ENCODE measurements around the gene CEBPE. TPM values are rescaled to one million over a fixed set of nuclear protein-coding genes. Genes with fewer than 3 reads are reported as not detected.
A peak's percentile ranks its signal among the peaks of the same experiment; 100 is the strongest.
"Not testable (repeated sequence)": the region's sequence is repeated elsewhere in the genome, so short reads cannot be mapped to it uniquely, and the experiment has no call there.

The CEBPE gene
- total and polyA plus RNA-seq, 8 donors: 0.14 to 1.0 (median 0.23) TPM; not detected in 2

DNA sequence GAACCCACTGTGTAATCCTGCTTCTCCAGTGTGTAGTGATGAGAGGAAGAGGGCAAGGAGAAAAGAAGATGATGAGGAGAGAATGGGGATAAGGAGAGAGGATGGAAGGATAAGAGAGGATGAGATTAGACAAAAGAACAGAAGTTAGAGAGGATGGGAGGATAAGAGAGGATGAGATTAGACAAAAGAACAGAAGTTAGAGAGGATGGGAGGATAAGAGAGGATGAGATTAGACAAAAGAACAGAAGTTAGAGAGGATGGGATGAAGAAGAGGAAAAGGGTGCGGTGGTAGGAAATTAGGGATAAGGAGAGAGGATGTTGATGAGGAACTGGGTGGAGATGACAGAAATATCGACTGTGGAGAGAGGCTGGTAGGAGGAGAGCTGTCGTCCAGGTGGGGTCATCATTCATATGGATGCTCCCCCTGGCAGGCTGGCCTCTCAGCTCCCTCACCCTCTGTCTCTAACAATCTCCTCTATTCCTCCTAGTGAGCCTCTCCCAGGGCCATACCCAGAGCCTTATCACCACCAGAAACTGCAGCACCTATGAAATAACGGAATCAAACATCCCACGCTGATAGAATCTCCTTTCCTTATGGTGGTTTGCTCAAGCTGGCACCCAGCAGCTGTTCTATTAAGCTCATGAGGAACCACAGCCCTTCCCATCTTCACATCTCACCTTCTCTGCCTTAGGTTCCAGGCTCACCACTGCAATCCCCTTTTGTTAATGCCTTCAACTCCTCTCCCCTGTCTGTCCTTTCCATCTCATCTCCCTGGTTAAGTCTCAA lies 8.3 kb downstream of the CEBPE start:
- H3K36me3 ChIP-seq: no peaks in the 10 kb centered on the region
- peaks cover 8 to 33% of the 10 kb centered on the region in 2 donors for H3K4me1 ChIP-seq
- TF ChIP-seq, protein P1, sequence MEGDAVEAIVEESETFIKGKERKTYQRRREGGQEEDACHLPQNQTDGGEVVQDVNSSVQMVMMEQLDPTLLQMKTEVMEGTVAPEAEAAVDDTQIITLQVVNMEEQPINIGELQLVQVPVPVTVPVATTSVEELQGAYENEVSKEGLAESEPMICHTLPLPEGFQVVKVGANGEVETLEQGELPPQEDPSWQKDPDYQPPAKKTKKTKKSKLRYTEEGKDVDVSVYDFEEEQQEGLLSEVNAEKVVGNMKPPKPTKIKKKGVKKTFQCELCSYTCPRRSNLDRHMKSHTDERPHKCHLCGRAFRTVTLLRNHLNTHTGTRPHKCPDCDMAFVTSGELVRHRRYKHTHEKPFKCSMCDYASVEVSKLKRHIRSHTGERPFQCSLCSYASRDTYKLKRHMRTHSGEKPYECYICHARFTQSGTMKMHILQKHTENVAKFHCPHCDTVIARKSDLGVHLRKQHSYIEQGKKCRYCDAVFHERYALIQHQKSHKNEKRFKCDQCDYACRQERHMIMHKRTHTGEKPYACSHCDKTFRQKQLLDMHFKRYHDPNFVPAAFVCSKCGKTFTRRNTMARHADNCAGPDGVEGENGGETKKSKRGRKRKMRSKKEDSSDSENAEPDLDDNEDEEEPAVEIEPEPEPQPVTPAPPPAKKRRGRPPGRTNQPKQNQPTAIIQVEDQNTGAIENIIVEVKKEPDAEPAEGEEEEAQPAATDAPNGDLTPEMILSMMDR (IDR thresholded peaks at IDR 0.05): no peak
- no peak overlapping the region for H3K27ac ChIP-seq
- intact Hi-C loops (cut with DNase I): no loop called here
- H3K9me3 ChIP-seq: no peaks in the 10 kb centered on the region
- no peak for ATAC-seq
- H3K4me3 ChIP-seq: no peak overlapping the region
- DNase-seq: no peak
- H3K27me3 ChIP-seq: peaks cover 0 to 12% of the 10 kb centered on the region in 2 donors

DNA sequence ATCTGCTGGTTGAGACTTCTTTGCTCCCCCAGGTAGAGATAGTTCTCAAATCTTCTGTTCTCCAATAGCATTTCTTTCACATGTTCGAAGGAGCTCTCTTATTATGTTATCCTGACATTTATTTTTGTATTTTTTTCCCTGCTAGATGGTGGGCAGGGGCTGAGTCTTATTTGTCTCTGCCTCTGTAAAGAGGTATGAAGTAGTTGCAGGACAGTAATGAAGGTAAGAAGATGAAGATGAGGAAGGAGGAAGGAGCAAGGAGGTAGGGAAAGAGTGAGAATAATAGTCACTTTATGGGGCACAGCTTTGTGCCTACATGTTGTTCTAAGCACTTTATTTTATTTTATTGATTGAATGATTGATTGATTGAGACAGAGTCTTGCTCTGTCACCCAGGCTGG lies 9.3 kb downstream of the CEBPE start:
- TF ChIP-seq, protein P1 (IDR thresholded peaks at IDR 0.05): no peak
- H3K4me3 ChIP-seq: no peak overlapping the region
- peaks cover 2 to 26% of the 10 kb centered on the region in 2 donors for H3K4me1 ChIP-seq
- ATAC-seq: no peak
- no peak overlapping the region for H3K27ac ChIP-seq
- no peak for DNase-seq
- H3K36me3 ChIP-seq: no peaks in the 10 kb centered on the region
- no peaks in the 10 kb centered on the region for H3K9me3 ChIP-seq
- H3K27me3 ChIP-seq: peaks cover 0 to 12% of the 10 kb centered on the region in 2 donors
- intact Hi-C loops (cut with DNase I): loop anchor here in 1 of 2 donors (5.0 kb wide), 1 partner anchor 42 kb away; no protein-coding TSS in a partner anchor

DNA sequence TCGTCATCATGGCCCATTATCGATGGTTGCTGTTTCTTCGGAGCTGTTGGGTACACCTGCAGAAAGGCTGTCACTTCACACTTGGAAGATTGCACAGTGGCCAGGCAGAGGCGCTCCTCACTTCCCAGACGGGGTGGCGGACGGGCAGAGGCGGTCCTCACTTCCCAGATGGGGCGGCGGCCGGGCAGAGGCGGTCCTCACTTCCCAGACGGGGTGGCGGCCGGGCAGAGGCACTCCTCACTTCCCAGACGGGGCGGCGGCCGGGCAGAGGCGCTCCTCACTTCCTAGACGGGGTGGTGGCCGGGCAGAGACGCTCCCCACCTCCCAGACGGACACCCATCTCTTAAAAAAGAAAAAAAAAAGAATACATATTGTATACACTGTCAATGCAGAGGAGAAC lies 10.9 kb downstream of the CEBPE start:
- H3K36me3 ChIP-seq, ATAC-seq, H3K4me1 ChIP-seq, DNase-seq, H3K9me3 ChIP-seq, H3K4me3 ChIP-seq, H3K27ac ChIP-seq: not testable (repeated sequence)
- intact Hi-C loops (cut with DNase I): loop anchor here in 1 of 2 donors (5.0 kb wide), 1 partner anchor 41 kb away; no protein-coding TSS in a partner anchor
- H3K27me3 ChIP-seq: peaks cover 0 to 12% of the 10 kb centered on the region in 2 donors

DNA sequence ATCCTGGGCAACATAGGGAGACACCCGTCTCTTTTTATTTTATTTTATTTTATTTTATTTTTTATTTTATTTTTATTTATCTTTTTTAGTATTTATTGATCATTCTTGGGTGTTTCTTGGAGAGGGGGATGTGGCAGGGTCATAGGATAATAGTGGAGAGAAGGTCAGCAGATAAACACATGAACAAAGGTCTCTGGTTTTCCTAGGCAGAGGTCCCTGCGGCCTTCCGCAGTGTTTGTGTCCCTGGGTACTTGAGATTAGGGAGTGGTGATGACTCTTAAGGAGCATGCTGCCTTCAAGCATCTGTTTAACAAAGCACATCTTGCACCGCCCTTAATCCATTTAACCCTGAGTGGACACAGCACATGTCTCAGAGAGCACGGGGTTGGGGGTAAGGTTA lies 11.4 kb downstream of the CEBPE start:
- ATAC-seq: not testable (repeated sequence)

DNA sequence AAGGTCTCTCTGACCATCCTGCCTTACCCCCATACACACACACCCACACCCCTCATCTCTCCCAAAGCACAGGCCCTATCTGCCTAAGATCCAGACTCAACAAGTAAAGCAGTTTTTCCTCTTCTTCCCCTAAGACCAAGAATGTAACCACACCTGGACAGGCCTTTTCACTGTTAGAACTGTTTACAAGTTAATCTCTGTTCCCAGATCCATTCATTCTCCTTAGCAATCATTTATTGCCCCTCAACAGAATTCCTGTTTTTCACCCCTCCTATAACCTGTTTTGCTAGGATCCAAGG lies 12.4 kb downstream of the CEBPE start:
- TF ChIP-seq, protein P1 (IDR thresholded peaks at IDR 0.05): no peak
- Histone ChIP-seq H3K9me3 (no peaks in the 10 kb centered on the region), H3K4me1 (peaks cover 0 to 10% of the 10 kb centered on the region in 2 donors), H3K27me3 (peaks cover 0 to 11% of the 10 kb centered on the region in 2 donors), H3K36me3 (no peaks in the 10 kb centered on the region), H3K4me3 (no peak overlapping the region), H3K27ac (peak overlapping the region in 1 of 2 donors; percentile 8)
- DNase-seq (no peak), ATAC-seq (no peak)
- intact Hi-C loops (cut with DNase I): loop anchor here in 1 of 2 donors (5.0 kb wide), 1 partner anchor 39 kb away; no protein-coding TSS in a partner anchor

More for the DNA sequence above, 11.4 kb downstream of the CEBPE start:
- H3K27ac ChIP-seq, H3K36me3 ChIP-seq, H3K4me3 ChIP-seq, H3K4me1 ChIP-seq, DNase-seq, H3K9me3 ChIP-seq: not testable (repeated sequence)
- peaks cover 0 to 12% of the 10 kb centered on the region in 2 donors for H3K27me3 ChIP-seq
- intact Hi-C loops (cut with DNase I): loop anchor here in 1 of 2 donors (5.0 kb wide), 1 partner anchor 40 kb away; no protein-coding TSS in a partner anchor

DNA sequence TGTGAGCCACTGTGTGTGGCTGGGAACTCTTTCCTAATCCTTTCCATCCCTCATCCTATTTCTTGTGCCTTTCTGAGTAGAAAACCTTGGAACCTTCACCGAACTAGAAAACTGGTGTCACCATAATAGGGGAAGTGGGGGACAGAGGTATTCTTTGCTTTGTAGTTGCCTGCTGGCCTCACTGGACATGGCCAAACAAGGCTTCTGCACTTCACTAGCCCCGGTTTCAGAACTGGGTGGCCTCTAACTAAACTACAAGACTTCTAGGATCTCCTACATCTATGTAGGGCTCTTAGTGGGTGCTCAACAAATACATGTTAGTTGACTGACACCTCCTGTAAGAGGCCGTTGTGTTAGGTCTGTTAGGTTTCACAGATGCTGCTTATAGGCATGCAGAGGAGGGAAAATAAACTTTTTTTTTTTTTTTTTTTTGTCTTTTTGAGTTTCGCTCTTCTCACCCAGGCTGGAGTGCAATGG lies 13.7 kb downstream of the CEBPE start:
- H3K27me3 ChIP-seq: no peaks in the 10 kb centered on the region
- no peak for DNase-seq
- no peak for ATAC-seq
- H3K9me3 ChIP-seq: no peaks in the 10 kb centered on the region
- H3K27ac ChIP-seq: no peak overlapping the region
- TF ChIP-seq, protein P1 (IDR thresholded peaks at IDR 0.05): no peak
- no peak overlapping the region for H3K4me3 ChIP-seq
- peaks cover 0 to 10% of the 10 kb centered on the region in 2 donors for H3K4me1 ChIP-seq
- no peaks in the 10 kb centered on the region for H3K36me3 ChIP-seq
- intact Hi-C loops (cut with DNase I): loop anchor here in 1 of 2 donors (5.0 kb wide), 1 partner anchor 38 kb away; no protein-coding TSS in a partner anchor
